Tibial nerve (tissue), 4 donors: Measurements from ENCODE around the gene SPTBN1. TPM values are rescaled to one million over a fixed set of nuclear protein-coding genes. Genes with fewer than 3 reads are reported as not detected.
"Not testable (repeated sequence)": the region's sequence is repeated elsewhere in the genome, so short reads cannot be mapped to it uniquely, and the experiment has no call there.

Experiments
- DNase-seq, 2 donors: peaks; one replicate each; pipeline ENCODE4 v3.0.0-alpha.2; 2019; ENCODE audit warnings: low spot score in 2 of 2
- H3K27ac ChIP-seq, 4 donors: fragments of 200-600 bp; sonication (generic) in 3 of 4; one replicate each; pipeline ENCODE4 v1.5.1; 2017 to 2019; ENCODE audit warnings: mild to moderate bottlenecking in 1 of 4
- H3K27me3 ChIP-seq, 2 donors: fragments of 200-600 bp; sonication (generic) in 1 of 2; one replicate each; pipeline versions ENCODE4 v1.5.1 to v1.6.0; 2017 to 2019
- H3K36me3 ChIP-seq, 3 donors: fragments of 200-600 bp; sonication (generic); one replicate each; pipeline ENCODE4 v1.5.1; 2018 to 2019
- H3K4me1 ChIP-seq, 4 donors: fragments of 200-600 bp; sonication (generic) in 3 of 4; one replicate each; pipeline ENCODE4 v1.5.1; 2017 to 2019
- H3K4me3 ChIP-seq, 4 donors: fragments of 200-600 bp; sonication (generic) in 3 of 4; one replicate each; pipeline ENCODE4 v1.5.1; 2017 to 2019; ENCODE audit warnings: mild to moderate bottlenecking in 1 of 4, moderate library complexity in 1 of 4
- H3K9me3 ChIP-seq, 4 donors: fragments of 200-600 bp; sonication (generic) in 3 of 4; one replicate each; pipeline ENCODE4 v1.5.1; 2017 to 2019
- EP300 ChIP-seq, 2 donors: sonication (generic); formaldehyde crosslinking; IDR thresholded peaks; one replicate each; pipeline ENCODE4 v1.6.1; 2017; ENCODE audit warnings: antibody characterized with exemption in 2 of 2, mild to moderate bottlenecking in 1 of 2
- POLR2A ChIP-seq, 2 donors: fragments of 450-650 bp; IDR thresholded peaks; one replicate each; pipeline ENCODE4 v1.6.1; 2017; ENCODE audit warnings: antibody characterized with exemption in 2 of 2, mild to moderate bottlenecking in 2 of 2, moderate library complexity in 2 of 2
- WGBS, 2 donors: methylation state at CpG; one replicate each; pipeline ENCODE4 v1.1.5; 2018; 5-methylcytosine and 5-hydroxymethylcytosine counted together
- total RNA-seq, 4 donors: library from RNA; depleted of rRNA; stranded (reverse); fragments of >200 nt; gene quantifications; one replicate each; pipeline ENCODE4 v1.1.0, GENCODE V29; 2016
- TF ChIP-seq, protein P1 (sequence below), 5 experiments: fragments of 200-600 bp in 3 of 5; fragments of 450-650 bp in 2 of 5; sonication (generic) in 3 of 5; IDR thresholded peaks; one replicate each; pipeline ENCODE4 v1.5.1; 2016 to 2019; ENCODE audit warnings: antibody characterized with exemption in 5 of 5, mild to moderate bottlenecking in 3 of 5, moderate library complexity in 2 of 5

Gene SPTBN1
- total RNA-seq, 4 donors from 2014 or later: 670 to 967 (median 890) TPM

DNA sequence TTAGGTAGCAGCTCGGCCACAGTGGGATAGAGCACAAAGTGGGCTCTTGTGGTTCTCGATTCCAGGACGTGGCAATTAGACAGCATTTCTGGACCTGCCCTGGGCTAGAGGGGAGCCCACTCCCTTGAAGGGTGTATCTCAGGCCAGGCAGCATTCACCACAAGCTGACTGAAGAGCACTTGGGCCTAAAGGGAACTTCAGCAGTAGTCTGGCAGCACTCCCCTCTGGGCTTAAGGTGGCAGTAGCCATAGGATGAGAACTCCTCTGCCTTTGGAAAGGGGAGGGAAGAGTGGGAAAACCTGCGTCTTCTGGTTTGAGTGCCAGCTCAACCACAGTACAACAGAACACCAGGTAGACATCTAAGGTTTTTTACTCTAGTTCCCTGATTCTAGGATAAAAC, 239.3 kb downstream of the SPTBN1 start:
- H3K27ac ChIP-seq: no peak overlapping the region
- H3K4me1 ChIP-seq: no peaks in the 10 kb centered on the region
- H3K9me3 ChIP-seq: no peaks in the 10 kb centered on the region
- TF ChIP-seq POLR2A (IDR thresholded peaks at IDR 0.05) (no peak), EP300 (IDR thresholded peaks at IDR 0.05) (no peak)
- TF ChIP-seq, protein P1, sequence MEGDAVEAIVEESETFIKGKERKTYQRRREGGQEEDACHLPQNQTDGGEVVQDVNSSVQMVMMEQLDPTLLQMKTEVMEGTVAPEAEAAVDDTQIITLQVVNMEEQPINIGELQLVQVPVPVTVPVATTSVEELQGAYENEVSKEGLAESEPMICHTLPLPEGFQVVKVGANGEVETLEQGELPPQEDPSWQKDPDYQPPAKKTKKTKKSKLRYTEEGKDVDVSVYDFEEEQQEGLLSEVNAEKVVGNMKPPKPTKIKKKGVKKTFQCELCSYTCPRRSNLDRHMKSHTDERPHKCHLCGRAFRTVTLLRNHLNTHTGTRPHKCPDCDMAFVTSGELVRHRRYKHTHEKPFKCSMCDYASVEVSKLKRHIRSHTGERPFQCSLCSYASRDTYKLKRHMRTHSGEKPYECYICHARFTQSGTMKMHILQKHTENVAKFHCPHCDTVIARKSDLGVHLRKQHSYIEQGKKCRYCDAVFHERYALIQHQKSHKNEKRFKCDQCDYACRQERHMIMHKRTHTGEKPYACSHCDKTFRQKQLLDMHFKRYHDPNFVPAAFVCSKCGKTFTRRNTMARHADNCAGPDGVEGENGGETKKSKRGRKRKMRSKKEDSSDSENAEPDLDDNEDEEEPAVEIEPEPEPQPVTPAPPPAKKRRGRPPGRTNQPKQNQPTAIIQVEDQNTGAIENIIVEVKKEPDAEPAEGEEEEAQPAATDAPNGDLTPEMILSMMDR (IDR thresholded peaks at IDR 0.05): no peak
- H3K4me3 ChIP-seq: no peak overlapping the region
- 94 to 100% methylated on average over 4 of the region's 4 CpGs for WGBS, 2 donors
- no peaks in the 10 kb centered on the region for H3K36me3 ChIP-seq
- DNase-seq: no peak
- no peaks in the 10 kb centered on the region for H3K27me3 ChIP-seq

DNA sequence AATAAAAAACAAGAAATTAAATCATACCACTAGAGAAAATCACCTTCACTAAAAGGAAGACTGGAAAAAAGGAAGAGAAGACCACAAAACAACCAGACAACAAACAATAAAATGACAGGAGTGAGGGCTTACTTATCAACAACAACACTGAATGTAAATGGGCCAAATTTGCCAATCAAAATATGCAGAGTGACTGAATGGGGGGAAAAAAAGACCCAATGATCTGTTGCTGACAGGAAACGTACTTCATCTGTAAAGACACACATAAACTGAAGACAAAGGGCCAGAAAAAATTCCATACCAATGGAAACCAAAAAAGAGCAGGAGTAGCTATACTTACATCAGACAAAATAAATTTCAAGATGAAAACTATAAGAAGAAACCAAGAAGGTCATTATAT, 241.8 kb downstream of the SPTBN1 start:
- no peaks in the 10 kb centered on the region for H3K4me1 ChIP-seq
- H3K27ac ChIP-seq: no peak overlapping the region
- no peaks in the 10 kb centered on the region for H3K27me3 ChIP-seq
- H3K9me3 ChIP-seq: no peaks in the 10 kb centered on the region
- no peak for DNase-seq
- WGBS, 2 donors: 89% methylated on average over 1 of the region's 1 CpG
- no peak overlapping the region for H3K4me3 ChIP-seq
- H3K36me3 ChIP-seq: no peaks in the 10 kb centered on the region
- TF ChIP-seq POLR2A (IDR thresholded peaks at IDR 0.05) (no peak), EP300 (IDR thresholded peaks at IDR 0.05) (no peak)
- TF ChIP-seq, protein P1 (IDR thresholded peaks at IDR 0.05): no peak

GRCh38 chr2:54698926-54699325, 242.8 kb downstream of the SPTBN1 start:
- H3K27ac ChIP-seq, H3K36me3 ChIP-seq, H3K27me3 ChIP-seq, H3K4me3 ChIP-seq, H3K9me3 ChIP-seq, DNase-seq, H3K4me1 ChIP-seq: not testable (repeated sequence)
- 93 to 96% methylated on average over 30 to 35 of the region's 37 CpGs for WGBS, 2 donors

DNA sequence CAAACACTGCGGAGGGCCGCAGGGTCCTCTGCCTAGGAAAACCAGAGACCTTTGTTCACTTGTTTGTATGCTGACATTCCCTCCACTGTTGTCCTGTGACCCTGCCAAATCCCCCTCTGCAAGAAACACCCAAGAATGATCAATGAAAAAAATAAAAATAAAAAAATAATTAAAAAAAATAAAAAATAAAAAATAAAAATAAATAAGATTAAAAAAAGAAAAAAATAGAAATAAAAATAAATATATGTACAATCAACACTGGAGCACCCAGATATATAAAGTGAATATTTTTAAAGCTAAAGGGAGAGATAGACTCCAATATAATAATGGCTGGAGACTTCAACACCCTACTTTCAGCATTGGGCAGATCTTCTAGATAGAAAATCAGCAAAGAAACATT, 243.5 kb downstream of the SPTBN1 start:
- WGBS, 2 donors: 68 to 89% methylated on average over 2 of the region's 2 CpGs
- Histone ChIP-seq H3K4me1 (peaks cover 0 to 8% (median 0%) of the 10 kb centered on the region in 4 donors), H3K27me3 (no peaks in the 10 kb centered on the region), H3K27ac (no peak overlapping the region), H3K9me3 (no peaks in the 10 kb centered on the region), H3K4me3 (no peak overlapping the region), H3K36me3 (no peaks in the 10 kb centered on the region)
- TF ChIP-seq, protein P1 (IDR thresholded peaks at IDR 0.05): no peak
- TF ChIP-seq POLR2A (IDR thresholded peaks at IDR 0.05) (no peak), EP300 (IDR thresholded peaks at IDR 0.05) (no peak)
- DNase-seq: no peak

GRCh38 chr2:54701029-54701428, 244.9 kb downstream of the SPTBN1 start:
- Histone ChIP-seq H3K36me3 (no peaks in the 10 kb centered on the region), H3K27me3 (no peaks in the 10 kb centered on the region)

More at GRCh38 chr2:54701029-54701428, 244.9 kb downstream of the SPTBN1 start:
- TF ChIP-seq EP300 (IDR thresholded peaks at IDR 0.05): no peak
- TF ChIP-seq, protein P1 (IDR thresholded peaks at IDR 0.05): no peak
- no peak for TF ChIP-seq POLR2A (IDR thresholded peaks at IDR 0.05)
- H3K27ac ChIP-seq: no peak overlapping the region
- H3K9me3 ChIP-seq: no peaks in the 10 kb centered on the region
- no peak overlapping the region for H3K4me3 ChIP-seq
- no peak for DNase-seq
- WGBS, 2 donors: 90 to 93% methylated on average over 2 of the region's 2 CpGs
- peaks cover 0 to 8% (median 0%) of the 10 kb centered on the region in 4 donors for H3K4me1 ChIP-seq
